AG10803 (cell line): ENCODE results near the gene RAB5B.
A peak's percentile ranks its signal among the peaks of the same experiment; 100 is the strongest.

Source experiments
- DNase-seq: peaks from one replicate; pipeline ENCODE4 v3.0.0; 2010; ENCODE audit warnings: low read depth
- H3K4me3 ChIP-seq: 2 replicates; pipeline ENCODE4 v1.5.1; 2011; ENCODE audit warnings: mild to moderate bottlenecking, low read length, control low read depth
- TF ChIP-seq, protein P1 (sequence below): conservative IDR thresholded peaks from 2 replicates; pipeline ENCODE4 v1.5.1; 2011; ENCODE audit warnings: mild to moderate bottlenecking, low read length, control low read depth, inconsistent platforms

Gene RAB5B

DNA sequence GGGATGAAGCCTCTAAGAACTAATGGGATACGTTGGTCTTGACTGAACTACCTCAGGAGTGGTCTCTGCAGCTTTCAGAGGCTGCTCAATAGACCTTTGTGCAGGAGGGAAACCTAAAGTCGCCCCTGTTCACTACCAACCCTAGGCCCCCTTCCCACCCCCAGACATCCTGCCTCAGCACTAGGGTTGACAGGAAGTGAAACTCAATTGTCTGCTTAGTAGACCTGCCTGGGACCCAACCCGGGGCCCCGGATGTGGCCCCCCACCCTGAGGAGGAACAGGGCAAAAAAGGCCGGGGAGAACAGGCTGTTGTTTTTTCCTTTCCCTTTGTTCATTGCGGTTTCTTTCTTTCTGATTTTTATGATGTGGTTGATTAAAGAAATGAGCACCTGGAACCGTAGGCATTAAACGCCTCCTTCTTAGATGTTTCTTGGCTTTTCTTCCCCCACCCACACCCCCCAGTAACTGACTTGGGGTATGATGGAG is 44.5 kb upstream of the RAB5B start:
- TF ChIP-seq, protein P1, sequence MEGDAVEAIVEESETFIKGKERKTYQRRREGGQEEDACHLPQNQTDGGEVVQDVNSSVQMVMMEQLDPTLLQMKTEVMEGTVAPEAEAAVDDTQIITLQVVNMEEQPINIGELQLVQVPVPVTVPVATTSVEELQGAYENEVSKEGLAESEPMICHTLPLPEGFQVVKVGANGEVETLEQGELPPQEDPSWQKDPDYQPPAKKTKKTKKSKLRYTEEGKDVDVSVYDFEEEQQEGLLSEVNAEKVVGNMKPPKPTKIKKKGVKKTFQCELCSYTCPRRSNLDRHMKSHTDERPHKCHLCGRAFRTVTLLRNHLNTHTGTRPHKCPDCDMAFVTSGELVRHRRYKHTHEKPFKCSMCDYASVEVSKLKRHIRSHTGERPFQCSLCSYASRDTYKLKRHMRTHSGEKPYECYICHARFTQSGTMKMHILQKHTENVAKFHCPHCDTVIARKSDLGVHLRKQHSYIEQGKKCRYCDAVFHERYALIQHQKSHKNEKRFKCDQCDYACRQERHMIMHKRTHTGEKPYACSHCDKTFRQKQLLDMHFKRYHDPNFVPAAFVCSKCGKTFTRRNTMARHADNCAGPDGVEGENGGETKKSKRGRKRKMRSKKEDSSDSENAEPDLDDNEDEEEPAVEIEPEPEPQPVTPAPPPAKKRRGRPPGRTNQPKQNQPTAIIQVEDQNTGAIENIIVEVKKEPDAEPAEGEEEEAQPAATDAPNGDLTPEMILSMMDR = no peak
- no peak overlapping the region for H3K4me3 ChIP-seq
- DNase-seq = no peak

GRCh38 chr12:55930771-55931316 is 43.0 kb upstream of the RAB5B start, which contains the start of gene DGKA:
TSS of gene DGKA (plus strand) at chr12:55931162. CDS start at chr12:55936504, 5,342 bp downstream.
- TF ChIP-seq, protein P1 = peak; percentile 81
- peak within 1 kb of the TSS; percentile 88 for H3K4me3 ChIP-seq
- DNase-seq = peak; percentile 81

- peak overlapping the region; percentile 88 for H3K4me3 ChIP-seq
- no peak for DNase-seq
- TF ChIP-seq, protein P1 = no peak
Measured at GRCh38 chr12:55931317-55931779, 42.5 kb upstream of the RAB5B start.

GRCh38 chr12:55931780-55932550 is 41.9 kb upstream of the RAB5B start:
- TF ChIP-seq, protein P1 = no peak
- DNase-seq = peak; percentile 26
- H3K4me3 ChIP-seq = peak overlapping the region; percentile 88

DNA sequence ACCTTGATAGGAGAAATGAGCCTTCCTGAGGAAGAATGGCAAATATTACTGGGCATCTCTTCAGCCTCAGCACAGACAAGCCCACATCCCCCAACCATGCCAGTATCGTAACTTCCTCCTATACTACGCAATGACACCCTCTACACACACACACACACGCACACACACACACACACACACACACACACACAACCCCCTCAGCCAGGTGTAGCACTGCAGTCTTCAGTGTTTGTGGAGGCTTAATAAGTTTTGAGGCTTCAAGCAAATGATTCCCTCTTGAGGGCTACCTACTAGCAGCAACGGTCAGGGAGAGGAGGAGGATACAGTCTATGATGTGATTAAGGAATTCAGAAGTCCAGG is 41.3 kb upstream of the RAB5B start:
- peak overlapping the region; percentile 88 for H3K4me3 ChIP-seq
- TF ChIP-seq, protein P1 = no peak; the same call in 1 of the 2 replicates
- peak; percentile 46 for DNase-seq

- peak; percentile 23 for DNase-seq
Measured at GRCh38 chr12:55933169-55933798, 40.6 kb upstream of the RAB5B start.

More at GRCh38 chr12:55933169-55933798, 40.6 kb upstream of the RAB5B start:
- peak overlapping the region; percentile 88 for H3K4me3 ChIP-seq
- TF ChIP-seq, protein P1 = no peak
